NCI-H2029 treated with DMSO at 0.1 percent for 48 hours (cell line): ENCODE results near the gene NR3C2.

Experiments used
- DNase-seq: peaks from one replicate; lab custom pipeline; 2025; lab: John Stamatoyannopoulos, UW

NR3C2 gene

DNA sequence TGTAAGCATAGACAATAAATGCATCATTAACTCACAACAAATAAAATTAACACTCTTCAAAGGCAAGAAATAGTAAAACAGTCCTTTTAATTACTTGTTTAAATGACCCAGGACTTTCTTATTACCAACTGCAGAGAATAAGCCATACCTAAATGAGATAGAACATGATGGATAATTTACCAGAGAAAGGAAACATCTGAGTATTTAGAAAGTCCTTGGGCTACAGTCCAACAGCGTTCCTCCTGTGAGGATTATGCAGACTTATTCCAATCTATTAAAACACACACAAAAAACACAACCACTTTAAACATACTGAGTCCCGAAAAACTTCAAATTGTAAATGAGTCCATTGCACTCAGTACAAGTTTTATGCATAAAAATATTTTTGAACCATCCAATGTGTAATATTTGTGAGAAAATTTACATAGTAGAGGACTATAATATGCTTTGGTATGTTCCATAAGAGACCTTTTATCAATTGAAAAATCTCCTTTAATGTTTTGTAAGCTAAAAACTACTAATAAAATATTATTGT is 129.2 kb downstream of the NR3C2 start:
- DNase-seq = no peak

DNA sequence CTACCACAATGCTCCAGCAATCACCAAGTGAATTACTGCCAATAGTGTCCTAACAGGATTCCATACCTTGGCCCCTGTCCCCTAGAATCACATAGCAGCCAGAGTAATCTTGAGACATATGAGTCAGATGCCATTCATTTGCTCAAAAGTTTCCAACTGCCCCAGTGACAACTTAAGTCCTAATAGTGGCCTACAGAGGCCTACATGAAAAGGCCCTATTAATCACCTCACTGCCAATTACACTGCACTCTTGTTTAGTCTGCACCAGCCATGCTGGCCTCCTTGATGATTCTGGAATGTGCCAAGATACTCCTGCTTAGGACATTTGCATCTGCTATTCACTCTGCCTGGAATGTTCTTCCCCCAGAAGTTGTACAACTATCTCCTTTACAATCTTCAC is 130.7 kb downstream of the NR3C2 start:
- DNase-seq = no peak

DNA sequence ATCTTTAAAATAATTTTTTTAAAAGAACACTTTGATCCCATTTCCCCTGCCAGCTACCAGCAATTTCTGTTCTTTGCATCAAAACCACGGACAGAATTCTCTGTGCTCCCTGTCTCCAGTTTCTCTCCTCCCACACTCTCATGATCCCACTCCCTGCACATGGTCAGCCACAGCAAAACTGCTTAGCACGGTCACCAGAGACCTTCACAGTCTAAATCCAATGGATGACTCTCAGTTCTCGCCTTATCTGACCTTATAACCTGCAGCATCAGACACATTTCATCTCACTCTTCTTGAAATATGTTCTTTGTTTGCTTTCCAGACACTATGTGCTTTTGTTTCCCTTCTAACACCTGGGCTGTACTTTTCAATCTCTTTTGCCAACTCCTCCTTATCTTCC is 131.5 kb downstream of the NR3C2 start:
- DNase-seq = no peak

DNA sequence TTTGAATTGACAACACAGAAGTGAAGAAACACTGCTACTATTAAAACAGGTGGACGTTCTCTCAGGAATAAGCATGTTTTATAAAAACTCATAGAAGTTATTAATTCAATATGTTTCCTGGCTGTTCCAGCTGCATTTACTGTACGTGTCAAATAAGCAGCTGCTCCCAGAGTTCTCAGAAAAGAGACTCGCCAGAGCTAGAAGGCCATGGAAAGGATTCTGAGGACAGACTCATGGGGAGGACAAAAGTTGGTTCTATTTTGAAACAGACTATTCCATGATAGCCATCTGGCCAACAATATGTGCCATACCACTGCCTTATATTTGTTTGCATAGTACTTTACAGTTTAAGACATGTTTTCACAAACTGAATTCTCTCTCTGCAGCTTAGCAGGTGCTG is 136.5 kb downstream of the NR3C2 start:
- DNase-seq = no peak

DNA sequence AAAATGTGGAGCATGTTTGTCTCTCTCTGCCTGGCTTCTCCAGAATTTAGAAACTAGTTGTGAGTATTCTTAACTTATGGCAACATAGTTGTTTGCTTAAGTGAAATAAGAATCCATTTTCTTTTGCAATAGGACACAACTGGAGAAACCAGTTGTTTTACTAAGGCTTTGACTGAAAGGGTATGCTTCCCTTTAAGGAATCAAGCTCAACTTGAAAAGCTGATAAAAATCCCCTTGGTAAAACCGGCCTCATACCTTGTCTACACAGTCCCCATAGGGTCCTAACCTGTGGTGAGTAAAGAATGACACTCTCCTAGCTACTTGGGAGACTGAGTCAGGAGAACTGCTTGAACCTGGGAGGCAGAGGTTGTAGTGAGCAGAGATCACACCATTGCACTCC is 139.8 kb downstream of the NR3C2 start:
- no peak for DNase-seq

DNA sequence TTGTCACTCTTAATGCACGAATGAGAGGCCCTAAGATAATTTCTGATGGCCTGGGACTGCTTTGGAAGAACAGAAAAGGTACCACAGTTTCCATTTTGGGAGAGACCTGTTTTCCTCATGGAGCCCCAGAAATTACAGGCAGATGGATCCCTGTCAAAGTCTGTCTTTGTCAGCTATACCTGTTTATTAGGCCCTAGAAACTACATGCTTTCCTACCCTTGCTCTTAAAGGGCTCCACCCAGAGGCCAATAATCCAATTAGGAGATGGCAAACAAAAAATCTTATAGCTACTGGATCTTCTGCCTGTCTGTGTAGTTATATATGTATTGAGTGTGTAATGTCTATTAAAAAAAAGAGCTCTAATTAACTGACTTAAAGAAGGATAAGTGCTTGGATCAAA is 141.3 kb downstream of the NR3C2 start:
- no peak for DNase-seq

DNA sequence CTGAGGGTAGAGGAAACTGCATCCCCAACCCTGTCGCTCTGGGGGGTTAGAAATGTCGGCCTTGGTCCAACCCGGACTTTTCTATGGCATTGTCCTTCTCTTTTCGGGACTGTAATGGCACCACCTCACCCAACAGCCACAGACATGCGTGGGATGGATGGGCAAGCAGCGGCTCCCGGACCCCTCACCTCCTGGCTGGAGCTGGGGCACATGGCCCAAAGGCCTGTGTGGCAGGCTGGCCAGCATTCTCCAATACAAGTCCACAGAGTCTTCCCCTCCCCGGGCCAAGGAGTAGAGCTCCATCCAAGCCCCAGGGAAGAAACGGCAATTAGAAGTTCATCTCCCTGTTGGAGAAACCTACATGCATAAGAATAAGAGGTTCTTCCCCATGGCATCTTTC is 142.9 kb downstream of the NR3C2 start:
- DNase-seq = no peak

DNA sequence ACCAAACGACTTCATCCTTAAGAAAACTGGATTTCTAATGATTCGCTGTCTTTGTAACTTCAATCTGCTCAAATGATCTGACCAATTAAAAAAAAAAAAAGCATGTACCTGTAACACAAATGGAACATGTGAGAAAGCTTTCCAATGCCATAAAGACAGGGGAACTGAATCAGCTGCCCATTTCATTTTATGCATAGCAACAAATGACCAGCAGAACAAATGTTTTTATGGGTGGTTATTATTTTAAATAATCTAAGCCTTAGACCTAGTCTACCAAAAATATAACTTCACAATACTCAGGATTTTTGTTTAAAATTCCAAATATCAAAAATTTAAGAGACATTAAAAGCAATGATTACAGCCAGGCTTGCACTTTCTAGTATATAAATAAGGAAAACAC is 145.7 kb downstream of the NR3C2 start:
- DNase-seq = no peak

DNA sequence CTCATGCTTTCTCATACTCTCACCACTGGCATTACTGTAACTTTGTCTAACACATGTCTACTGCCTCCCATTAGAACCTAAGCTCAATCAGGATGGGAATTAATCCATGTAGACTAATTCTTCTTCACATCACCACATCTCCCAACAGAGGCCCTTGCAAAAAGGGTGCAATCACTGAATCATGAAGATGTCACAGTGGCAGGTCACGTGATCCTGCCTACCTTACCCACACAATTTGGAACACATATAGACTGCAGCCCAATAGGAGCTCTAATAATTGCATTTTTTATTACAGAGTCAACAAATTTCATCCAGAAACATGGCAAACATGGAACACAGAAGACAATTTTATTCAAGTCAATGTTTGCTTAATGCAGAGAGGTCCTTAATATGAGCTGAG is 146.6 kb downstream of the NR3C2 start:
- DNase-seq = no peak

DNA sequence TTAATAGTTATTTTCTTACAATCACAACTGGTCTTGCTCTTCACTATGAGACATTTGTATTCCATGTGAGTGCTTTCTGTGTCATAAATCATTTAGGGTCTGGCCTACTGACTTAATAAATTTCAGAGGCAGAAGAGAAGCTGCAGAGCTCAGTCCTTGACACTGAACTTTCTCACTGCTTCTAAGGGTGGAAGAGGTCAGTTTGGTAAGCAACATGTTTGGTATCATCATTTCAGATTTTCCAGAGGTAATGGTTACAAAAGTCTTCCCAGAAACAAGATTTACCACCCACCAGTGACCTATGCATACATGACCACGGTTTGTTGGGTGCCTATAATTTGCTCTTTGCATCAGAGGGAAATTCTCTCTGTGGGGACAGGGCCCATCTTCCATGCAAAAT is 148.6 kb downstream of the NR3C2 start:
- no peak for DNase-seq

DNA sequence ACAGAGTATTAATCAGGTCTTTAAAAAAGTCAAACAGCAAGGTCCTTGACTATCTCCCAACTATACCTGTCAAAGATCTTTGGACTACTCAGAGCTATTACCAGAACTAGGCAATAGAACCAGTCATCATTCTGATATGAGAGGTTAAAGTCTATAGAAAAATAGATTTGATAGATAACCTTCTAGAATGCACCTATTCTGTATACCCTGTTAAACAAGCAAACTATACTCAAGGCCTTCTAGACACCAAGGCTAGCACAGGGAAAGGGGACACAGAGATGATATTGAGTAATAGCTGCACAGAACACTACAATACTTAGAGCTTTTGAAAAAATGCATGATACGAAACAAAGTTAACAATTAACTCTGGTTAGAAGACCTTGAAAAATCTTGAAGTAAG is 149.5 kb downstream of the NR3C2 start:
- DNase-seq = no peak

DNA sequence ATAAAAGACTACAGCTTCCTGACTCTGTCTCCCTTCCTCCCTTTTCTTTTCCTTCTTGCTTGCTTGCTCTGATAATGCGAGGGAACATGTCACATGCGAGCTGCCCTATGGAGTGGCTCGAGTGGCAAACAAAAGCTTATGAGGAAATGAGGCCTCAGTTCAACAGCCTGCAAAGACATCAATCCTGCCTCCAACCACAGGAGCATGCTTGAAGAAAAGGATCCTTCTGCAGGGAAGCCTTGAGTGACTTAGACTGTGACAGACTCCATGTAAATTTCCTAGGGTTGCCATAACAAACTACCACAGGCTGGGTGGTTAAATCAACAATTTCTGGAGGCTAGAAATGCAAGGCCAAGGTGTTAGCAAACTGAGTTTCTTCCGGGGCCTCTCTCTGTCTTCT is 152.5 kb downstream of the NR3C2 start:
- no peak for DNase-seq

DNA sequence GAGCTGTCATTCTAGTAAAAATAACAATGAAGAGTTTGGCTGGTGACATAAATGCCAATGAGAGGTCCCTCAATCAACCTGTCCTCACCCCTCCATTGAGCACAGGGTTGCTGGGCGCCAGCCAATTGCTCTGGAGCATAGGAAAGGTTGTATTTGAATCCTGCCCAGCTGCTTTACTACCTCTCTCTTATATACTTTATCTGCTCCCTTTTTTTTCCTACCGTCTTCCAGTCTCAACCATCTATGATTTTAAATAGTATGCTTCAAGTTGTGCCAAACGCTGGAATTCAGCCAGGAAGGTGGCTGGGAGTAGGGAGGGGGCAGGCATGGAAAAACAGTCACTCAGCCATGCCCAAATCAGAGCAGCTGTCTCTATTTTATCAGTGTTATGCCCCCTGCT is 153.8 kb downstream of the NR3C2 start:
- peak; percentile 1 for DNase-seq

DNA sequence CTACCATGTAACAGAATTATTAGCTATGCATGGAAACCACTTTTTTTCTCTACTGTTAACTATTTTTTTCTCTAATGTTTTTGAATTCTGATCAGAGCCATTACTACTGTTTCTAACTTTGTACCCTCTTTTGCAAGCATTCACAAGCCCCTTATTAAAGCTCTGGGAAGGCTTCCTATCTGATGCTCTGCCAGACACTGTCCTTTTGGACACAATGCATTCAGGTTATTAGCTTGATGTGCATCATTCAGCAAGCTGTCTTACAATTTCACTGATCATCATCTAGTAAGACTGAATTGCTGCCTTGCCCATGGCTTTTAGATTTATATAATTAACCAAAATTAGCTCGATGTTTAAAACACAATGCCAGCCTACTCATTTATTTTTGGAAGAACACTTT is 155.1 kb downstream of the NR3C2 start:
- no peak for DNase-seq

DNA sequence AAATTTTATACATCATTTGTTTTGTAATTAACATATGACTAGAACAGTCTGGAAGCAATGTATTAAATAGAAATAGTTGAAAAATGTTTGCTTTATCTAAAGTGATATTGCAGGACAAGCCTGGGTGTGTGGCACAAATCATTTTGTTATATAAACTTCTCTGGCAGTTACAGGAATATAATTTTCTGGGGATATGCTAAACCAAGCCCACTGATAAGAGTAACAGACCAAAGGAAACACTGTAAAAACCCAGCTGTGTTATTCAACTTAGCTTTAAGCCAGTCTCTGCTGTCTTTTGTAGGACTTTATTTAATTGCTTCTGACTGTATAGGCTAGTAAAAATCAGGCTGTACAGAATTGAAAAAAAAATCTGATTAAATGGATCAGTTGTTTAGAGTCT is 156.2 kb downstream of the NR3C2 start:
- DNase-seq = no peak

DNA sequence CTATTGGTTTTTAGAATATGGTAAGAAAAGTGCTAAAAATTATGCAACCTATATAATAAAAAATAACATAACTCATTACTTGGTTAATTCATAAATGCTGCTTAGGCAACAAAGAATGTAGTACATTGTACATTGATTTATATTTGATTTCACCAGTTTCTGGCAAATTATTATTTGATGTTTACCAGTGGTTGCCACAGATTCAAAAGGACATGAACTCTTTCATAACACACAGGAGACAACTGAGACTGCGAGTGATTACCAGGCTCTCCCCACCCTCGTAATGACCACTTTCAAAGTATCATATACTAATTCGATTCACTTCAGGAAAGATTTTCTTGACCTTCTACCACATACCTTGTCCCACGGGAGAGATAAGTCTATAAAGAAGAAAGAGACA is 158.5 kb downstream of the NR3C2 start:
- DNase-seq = no peak

DNA sequence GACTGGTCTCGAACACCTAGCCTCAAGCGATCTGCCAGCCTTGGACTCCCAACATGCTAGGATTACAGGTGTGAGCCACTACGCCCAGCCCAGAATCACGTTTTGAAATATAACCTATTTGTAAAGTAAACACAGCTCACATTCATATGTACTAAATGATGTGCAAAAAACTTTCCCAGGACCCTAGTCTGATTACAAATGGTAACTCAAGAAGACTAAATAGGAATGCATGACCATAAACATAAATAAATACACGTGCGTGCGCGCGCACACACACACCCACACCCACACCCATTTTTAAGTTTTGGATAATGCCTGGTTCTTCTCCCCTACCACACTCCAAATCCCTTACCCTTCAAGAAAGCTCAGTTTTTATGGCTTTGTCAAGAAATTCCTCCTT is 163.9 kb downstream of the NR3C2 start:
- DNase-seq = no peak

DNA sequence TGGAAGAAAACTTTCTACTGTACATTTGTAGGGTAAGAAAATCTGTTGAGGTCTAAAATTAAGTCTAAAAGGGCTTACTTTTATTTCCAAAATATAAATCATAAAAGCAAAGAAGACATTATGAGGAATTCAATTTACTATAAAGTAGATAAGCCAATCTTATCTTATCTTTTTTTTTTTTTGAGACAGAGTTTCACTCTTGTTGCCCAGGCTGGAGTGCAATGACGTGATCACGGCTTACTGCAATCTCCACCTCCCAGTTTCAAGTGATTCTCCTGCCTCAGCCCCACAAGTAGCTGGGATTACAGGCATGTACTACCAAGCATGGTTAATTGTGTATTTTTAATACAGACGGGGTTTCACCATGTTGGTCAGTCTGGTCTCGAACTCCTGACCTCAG is 166.9 kb downstream of the NR3C2 start:
- no peak for DNase-seq

DNA sequence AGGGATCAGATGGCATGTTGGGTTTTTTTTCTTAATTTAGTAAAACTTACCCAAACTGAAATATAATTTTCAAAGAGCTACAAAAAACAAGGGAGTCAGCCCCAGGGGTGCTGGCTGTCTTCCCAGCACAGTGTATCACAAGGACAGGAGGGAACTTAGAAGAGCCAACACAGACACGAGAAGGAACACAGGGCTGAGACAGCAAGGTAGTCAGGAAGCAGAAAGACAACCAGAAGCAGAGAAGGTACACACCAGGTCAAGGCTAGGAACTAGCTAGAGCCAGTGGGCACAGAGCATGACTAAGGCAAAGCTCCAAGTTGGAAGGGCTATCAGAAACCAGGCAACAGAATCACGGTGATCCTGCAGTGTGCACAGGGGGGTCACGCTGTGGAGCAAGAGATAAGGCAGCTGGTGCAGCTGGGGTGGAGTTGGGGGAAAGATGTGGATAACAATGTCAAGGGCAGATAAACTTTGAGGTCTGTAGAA is 168.7 kb downstream of the NR3C2 start:
- no peak for DNase-seq

DNA sequence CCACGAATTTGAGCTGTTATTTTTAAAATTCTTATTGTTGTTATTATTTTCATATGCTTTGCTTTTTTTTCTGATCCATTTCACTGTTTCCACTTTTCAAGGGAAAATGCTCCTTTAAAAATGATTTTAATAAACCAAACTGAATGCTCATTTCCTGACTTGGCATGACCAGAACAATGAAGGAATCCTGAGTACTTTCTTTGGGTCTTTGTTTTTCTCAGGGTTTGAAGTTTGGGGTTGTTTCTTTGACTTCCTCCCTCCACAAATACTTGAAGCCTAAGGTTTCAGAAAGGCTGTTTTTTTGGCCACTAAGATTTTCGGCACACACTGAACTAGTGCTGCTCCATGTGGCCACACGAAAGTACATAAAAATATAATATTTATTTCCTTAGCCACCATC is 171.0 kb downstream of the NR3C2 start:
- DNase-seq = no peak

DNA sequence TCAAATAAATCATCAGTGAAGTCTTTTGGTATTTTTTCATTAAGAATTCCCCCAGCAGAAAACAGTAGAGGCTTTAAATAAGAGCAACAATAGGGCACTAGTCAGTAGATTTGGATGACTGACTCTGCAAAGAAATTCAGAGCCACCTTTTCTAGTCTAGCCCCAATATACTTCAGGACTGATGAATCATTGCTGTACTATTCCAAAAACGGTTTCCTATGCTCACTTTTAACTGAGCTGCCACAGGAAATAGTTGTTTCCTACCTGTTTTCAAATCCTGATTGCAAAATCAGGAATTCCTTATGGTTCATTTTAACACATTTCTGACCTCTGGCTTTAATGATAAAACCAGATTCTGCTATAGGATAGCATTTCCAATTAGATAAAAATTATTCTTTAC is 171.6 kb downstream of the NR3C2 start:
- DNase-seq = no peak

DNA sequence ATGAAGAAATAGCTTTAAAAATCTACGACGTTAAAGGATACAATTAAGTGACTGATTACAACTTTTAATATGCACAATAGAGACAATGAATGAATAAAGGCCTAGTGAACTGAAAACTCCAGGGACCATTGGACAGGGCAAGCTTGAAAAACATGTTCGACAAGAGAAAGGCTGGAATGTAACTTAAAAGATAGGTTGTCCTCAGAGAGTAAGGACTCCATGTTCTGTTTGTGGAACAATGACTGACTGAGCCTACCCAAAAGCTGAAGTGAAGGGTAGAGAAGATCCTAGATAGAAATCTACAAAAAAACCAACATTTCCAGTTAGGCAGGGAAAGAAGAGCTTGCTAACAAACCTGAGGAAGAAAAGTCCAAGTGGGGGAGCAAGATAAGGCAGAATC is 173.4 kb downstream of the NR3C2 start:
- no peak for DNase-seq

DNA sequence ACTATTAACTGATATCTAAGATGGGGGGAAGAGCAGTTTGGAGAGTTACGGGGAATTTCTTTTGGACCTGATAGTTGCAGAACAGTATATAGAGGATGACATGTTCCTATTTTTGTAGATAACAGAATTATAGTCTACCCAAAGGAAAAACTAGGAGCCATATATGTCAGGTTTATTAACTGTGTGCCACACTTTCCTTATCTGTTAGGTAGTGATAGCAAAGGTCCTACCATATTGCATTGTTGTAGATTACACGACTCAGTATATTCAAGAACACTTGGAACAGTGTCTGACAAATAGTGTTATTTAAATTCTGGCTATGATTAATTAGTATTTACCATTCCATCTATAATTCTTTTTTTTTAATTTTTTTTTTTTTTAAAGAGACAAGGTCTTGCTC is 175.3 kb downstream of the NR3C2 start:
- DNase-seq = no peak

DNA sequence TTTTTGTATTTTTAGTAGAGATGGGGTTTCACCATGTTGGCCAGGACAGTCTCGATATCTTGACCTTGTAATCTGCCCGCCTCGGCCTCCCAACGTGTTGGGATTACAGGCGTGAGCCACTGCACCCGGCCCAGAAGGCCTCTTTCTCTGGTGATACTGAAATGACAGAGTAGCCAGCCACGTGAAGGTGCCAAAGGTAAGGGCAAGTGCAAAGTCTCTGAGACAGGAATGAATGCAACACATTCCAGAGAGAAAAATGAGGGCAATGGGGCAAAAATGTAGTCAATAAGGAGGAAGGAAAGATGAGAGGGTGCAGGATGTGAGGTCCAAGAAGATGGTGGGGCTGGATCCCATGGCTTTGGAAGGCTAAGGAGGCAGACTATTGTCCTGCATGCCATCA is 176.0 kb downstream of the NR3C2 start:
- DNase-seq = no peak

DNA sequence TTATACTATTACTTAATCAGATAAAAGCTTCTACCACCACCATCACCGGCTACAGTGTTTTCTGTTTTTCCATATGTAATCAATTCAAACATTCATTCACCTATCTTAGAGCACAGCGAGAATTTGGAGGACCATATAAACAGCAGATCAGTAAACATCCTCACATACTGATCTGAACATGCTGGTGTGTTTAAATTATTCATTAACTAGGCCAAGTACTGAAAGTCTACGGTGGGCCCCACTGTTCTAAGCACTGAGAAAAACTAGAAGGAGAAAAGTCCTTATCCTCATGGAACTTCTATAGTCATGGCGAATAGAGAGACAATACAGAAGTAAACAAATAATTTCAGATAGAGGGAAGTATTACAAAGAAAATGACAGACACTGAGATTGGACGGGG is 176.6 kb downstream of the NR3C2 start:
- no peak for DNase-seq
